Activated T-cell treated with anti-CD3 and anti-CD28 coated beads, Interleukin-2, amount 50 U/mL, for 72 hours (primary cell): Measurements from ENCODE around the gene OR52I2. TPM values are rescaled to one million over a fixed set of nuclear protein-coding genes. Genes with fewer than 3 reads are reported as not detected.

ENCODE experiments used
- ATAC-seq, 2 donors: fragments of 150-1000 bp; cut with Tn5 transposase; replicated peaks in 1 of 2; 2 replicates each; pipeline ENCODE4 v1.10.0; 2021; ENCODE audit warnings: moderate library complexity in 2 of 2, mild to moderate bottlenecking in 1 of 2
- DNase-seq, 2 donors: peaks; one replicate each; pipeline ENCODE4 v3.0.0; 2021 to 2022; ENCODE audit warnings: mixed read lengths in 1 of 2
- H3K27ac Mint-ChIP-seq: one replicate; pipeline ENCODE4 v1.8.0; 2022; ENCODE audit warnings: mild to moderate bottlenecking, moderate library complexity, mixed read lengths
- H3K27me3 Mint-ChIP-seq: one replicate; pipeline ENCODE4 v1.8.0; 2022; ENCODE audit warnings: low read depth, mixed read lengths
- H3K36me3 Mint-ChIP-seq, 2 donors: one replicate each; pipeline ENCODE4 v1.8.0; 2022; ENCODE audit warnings: mixed read lengths in 2 of 2, mild to moderate bottlenecking in 1 of 2; ENCODE audit not compliant: insufficient read depth in 2 of 2
- H3K4me1 Mint-ChIP-seq: one replicate; pipeline ENCODE4 v1.8.0; 2022; ENCODE audit warnings: low read depth, mixed read lengths
- H3K4me3 Mint-ChIP-seq, 2 donors: one replicate each; pipeline ENCODE4 v1.8.0; 2022; ENCODE audit warnings: mild to moderate bottlenecking in 2 of 2, mixed read lengths in 2 of 2, moderate library complexity in 2 of 2
- H3K9me3 Mint-ChIP-seq, 2 donors: one replicate each; pipeline ENCODE4 v1.8.0; 2022; ENCODE audit warnings: mixed read lengths in 2 of 2
- total RNA-seq, 2 donors: library from RNA; stranded (reverse); gene quantifications; one replicate each; pipeline ENCODE4 v1.2.3, GENCODE V29; 2022

OR52I2 gene
- total RNA-seq, 2 donors from 2014 or later: not detected

- H3K9me3 Mint-ChIP-seq: peaks cover 1 to 2% of the 10 kb centered on the region in 2 donors
- H3K4me3 Mint-ChIP-seq: no peak overlapping the region
- no peak for DNase-seq
- no peak for ATAC-seq
- no peaks in the 10 kb centered on the region for H3K36me3 Mint-ChIP-seq
- peaks cover 6% of the 10 kb centered on the region for H3K4me1 Mint-ChIP-seq
- H3K27me3 Mint-ChIP-seq: peaks cover 26% of the 10 kb centered on the region
- no peak overlapping the region for H3K27ac Mint-ChIP-seq
Observed at GRCh38 chr11:4577761-4578160, 3.8 kb upstream of the OR52I2 start.

GRCh38 chr11:4578624-4579023 is 2.9 kb upstream of the OR52I2 start:
- Mint-ChIP-seq H3K36me3 (no peaks in the 10 kb centered on the region), H3K4me3 (no peak overlapping the region), H3K9me3 (peaks cover 1 to 2% of the 10 kb centered on the region in 2 donors), H3K27me3 (peaks cover 30% of the 10 kb centered on the region), H3K4me1 (peaks cover 6% of the 10 kb centered on the region), H3K27ac (no peak overlapping the region)
- DNase-seq: no peak
- ATAC-seq: no peak

- Mint-ChIP-seq H3K36me3 (no peaks in the 10 kb centered on the region), H3K27me3 (peaks cover 31% of the 10 kb centered on the region), H3K27ac (no peak overlapping the region), H3K4me3 (no peak overlapping the region), H3K4me1 (peaks cover 6% of the 10 kb centered on the region), H3K9me3 (peaks cover 0 to 2% of the 10 kb centered on the region in 2 donors)
- no peak for ATAC-seq
- no peak for DNase-seq
Observed at GRCh38 chr11:4580124-4580523, 1.4 kb upstream of the OR52I2 start.

GRCh38 chr11:4589017-4589416 is 7.5 kb downstream of the OR52I2 start:
- H3K36me3 Mint-ChIP-seq: no peaks in the 10 kb centered on the region
- H3K4me1 Mint-ChIP-seq: no peaks in the 10 kb centered on the region
- no peak overlapping the region for H3K4me3 Mint-ChIP-seq

GRCh38 chr11:4593739-4594138 is 12.2 kb downstream of the OR52I2 start, which contains the start of gene OR52I1:
OR52I1 (plus strand) TSS chr11:4594039; CDS start chr11:4594039, 0 bp downstream.
- peak within 1 kb of the TSS; percentile 70 for H3K27ac Mint-ChIP-seq
- H3K36me3 Mint-ChIP-seq: peaks cover 0 to 3% of the 10 kb centered on the region in 2 donors
- no peaks in the 10 kb centered on the region for H3K9me3 Mint-ChIP-seq
- no peak for ATAC-seq
- no peak for DNase-seq
- no peaks in the 10 kb centered on the region for H3K4me1 Mint-ChIP-seq
- H3K4me3 Mint-ChIP-seq: no peak within 1 kb of the TSS
- H3K27me3 Mint-ChIP-seq: no peaks in the 10 kb centered on the region

More at GRCh38 chr11:4589017-4589416, 7.5 kb downstream of the OR52I2 start:
- Mint-ChIP-seq H3K27me3 (peaks cover 8% of the 10 kb centered on the region), H3K27ac (no peak overlapping the region), H3K9me3 (no peaks in the 10 kb centered on the region)
- ATAC-seq: no peak
- no peak for DNase-seq

GRCh38 chr11:4605057-4605456 is 23.5 kb downstream of the OR52I2 start:
- no peak for DNase-seq
- Mint-ChIP-seq H3K4me1 (peaks cover 38% of the 10 kb centered on the region), H3K9me3 (peaks cover 0 to 3% of the 10 kb centered on the region in 2 donors), H3K27me3 (no peaks in the 10 kb centered on the region), H3K36me3 (peaks cover 0 to 2% of the 10 kb centered on the region in 2 donors), H3K4me3 (no peak overlapping the region), H3K27ac (no peak overlapping the region)
- ATAC-seq: no peak

GRCh38 chr11:4606231-4607015 is 24.9 kb downstream of the OR52I2 start:
- peaks cover 2 to 3% of the 10 kb centered on the region in 2 donors for H3K9me3 Mint-ChIP-seq
- no peak for ATAC-seq
- peaks cover 45% of the 10 kb centered on the region for H3K4me1 Mint-ChIP-seq
- no peaks in the 10 kb centered on the region for H3K27me3 Mint-ChIP-seq
- peak overlapping the region; percentile 94 to 98 for H3K4me3 Mint-ChIP-seq
- H3K36me3 Mint-ChIP-seq: peaks cover 0 to 2% of the 10 kb centered on the region in 2 donors
- no peak for DNase-seq
- peak overlapping the region; percentile 98 for H3K27ac Mint-ChIP-seq

GRCh38 chr11:4607096-4607495 is 25.6 kb downstream of the OR52I2 start:
- no peak for DNase-seq
- Mint-ChIP-seq H3K9me3 (peaks cover 2 to 3% of the 10 kb centered on the region in 2 donors), H3K27ac (peak overlapping the region; percentile 98), H3K4me3 (peak overlapping the region; percentile 94 to 98), H3K27me3 (no peaks in the 10 kb centered on the region), H3K4me1 (peaks cover 45% of the 10 kb centered on the region), H3K36me3 (peaks cover 0 to 1% of the 10 kb centered on the region in 2 donors)
- no peak for ATAC-seq

- peak; percentile 100 for ATAC-seq
- peak; percentile 97 for DNase-seq
- peak within 1 kb of the TSS; percentile 98 for H3K27ac Mint-ChIP-seq
- peak within 1 kb of the TSS; percentile 94 to 98 for H3K4me3 Mint-ChIP-seq
- H3K9me3 Mint-ChIP-seq: peaks cover 2 to 3% of the 10 kb centered on the region in 2 donors
- no peaks in the 10 kb centered on the region for H3K36me3 Mint-ChIP-seq
- H3K4me1 Mint-ChIP-seq: peaks cover 45% of the 10 kb centered on the region
- no peaks in the 10 kb centered on the region for H3K27me3 Mint-ChIP-seq
Observed at GRCh38 chr11:4607781-4608666, 26.5 kb downstream of the OR52I2 start, which contains the start of gene TRIM68. TRIM68 (minus strand) TSS chr11:4608231; CDS start chr11:4605504, 2,727 bp downstream.

- H3K9me3 Mint-ChIP-seq: peaks cover 2 to 3% of the 10 kb centered on the region in 2 donors
- peaks cover 45% of the 10 kb centered on the region for H3K4me1 Mint-ChIP-seq
- ATAC-seq (no peak), DNase-seq (peak; percentile 14 to 15)
- no peaks in the 10 kb centered on the region for H3K27me3 Mint-ChIP-seq
- peak overlapping the region; percentile 56 to 98 for H3K4me3 Mint-ChIP-seq
- peak overlapping the region; percentile 98 for H3K27ac Mint-ChIP-seq
- no peaks in the 10 kb centered on the region for H3K36me3 Mint-ChIP-seq
Observed at GRCh38 chr11:4610258-4610935, 28.9 kb downstream of the OR52I2 start.

- H3K27ac Mint-ChIP-seq: no peak overlapping the region
- H3K9me3 Mint-ChIP-seq: peaks cover 2 to 4% of the 10 kb centered on the region in 2 donors
- ATAC-seq (no peak), DNase-seq (no peak)
- no peaks in the 10 kb centered on the region for H3K36me3 Mint-ChIP-seq
- H3K27me3 Mint-ChIP-seq: peaks cover 6% of the 10 kb centered on the region
- no peak overlapping the region for H3K4me3 Mint-ChIP-seq
- H3K4me1 Mint-ChIP-seq: peaks cover 33% of the 10 kb centered on the region
Observed at GRCh38 chr11:4611986-4612385, 30.4 kb downstream of the OR52I2 start.

GRCh38 chr11:4615856-4616444 is 34.4 kb downstream of the OR52I2 start:
- Mint-ChIP-seq H3K27ac (no peak overlapping the region), H3K4me1 (no peaks in the 10 kb centered on the region), H3K36me3 (no peaks in the 10 kb centered on the region), H3K4me3 (no peak overlapping the region), H3K27me3 (peaks cover 6% of the 10 kb centered on the region), H3K9me3 (peaks cover 0 to 2% of the 10 kb centered on the region in 2 donors)
- ATAC-seq: no peak
- no peak for DNase-seq
